ENCODE results near the gene TRIM44.

Gene TRIM44

DNA sequence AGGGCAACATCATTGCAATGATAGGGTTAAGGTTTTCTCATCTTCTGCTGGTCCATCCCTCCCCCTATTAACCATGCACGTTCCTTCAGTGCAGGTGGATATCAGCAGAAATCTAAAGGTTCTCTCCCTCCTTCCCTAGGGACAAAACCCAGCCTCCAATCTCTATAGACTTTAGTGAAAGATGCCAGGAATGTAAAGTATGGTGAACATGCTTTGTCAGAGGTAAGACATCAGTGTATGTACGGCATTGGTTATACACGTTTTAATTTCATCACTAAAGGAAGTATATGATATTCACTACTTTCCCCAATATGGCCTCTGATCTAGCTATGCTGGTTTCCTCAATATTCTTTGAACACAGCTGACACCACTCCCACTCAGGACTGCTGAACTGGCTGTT lies 200.1 kb downstream of the TRIM44 start:
- no peak for ATAC-seq
- Mint-ChIP-seq H3K27ac (no peak overlapping the region), H3K4me1 (no peaks in the 10 kb centered on the region), H3K4me3 (no peak overlapping the region), H3K27me3 (no peaks in the 10 kb centered on the region), H3K9me3 (peaks cover 5 to 7% of the 10 kb centered on the region in 2 donors)
- no peak for DNase-seq

DNA sequence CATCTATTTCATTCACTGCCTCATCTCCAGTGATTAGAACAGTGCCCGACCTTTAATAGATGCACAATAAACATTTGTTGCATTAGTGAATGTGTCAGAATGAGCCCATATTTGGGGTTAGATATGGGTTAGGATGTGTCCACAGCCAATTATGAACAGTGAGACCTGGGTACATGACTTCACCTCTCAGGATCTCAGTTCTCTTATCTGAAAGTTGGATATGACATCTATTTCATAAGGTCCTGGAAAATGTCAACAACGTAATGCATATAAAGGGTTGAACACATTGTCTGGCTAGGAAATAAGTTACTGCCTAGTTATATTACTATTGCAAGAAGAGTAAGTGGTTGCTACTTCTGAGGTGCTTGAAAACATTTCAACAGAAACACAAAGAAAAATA lies 201.6 kb downstream of the TRIM44 start:
- ATAC-seq (no peak), DNase-seq (no peak)
- no peaks in the 10 kb centered on the region for H3K27me3 Mint-ChIP-seq
- no peak overlapping the region for H3K4me3 Mint-ChIP-seq
- H3K27ac Mint-ChIP-seq = no peak overlapping the region
- H3K9me3 Mint-ChIP-seq = peaks cover 16 to 20% of the 10 kb centered on the region in 2 donors
- no peaks in the 10 kb centered on the region for H3K4me1 Mint-ChIP-seq

DNA sequence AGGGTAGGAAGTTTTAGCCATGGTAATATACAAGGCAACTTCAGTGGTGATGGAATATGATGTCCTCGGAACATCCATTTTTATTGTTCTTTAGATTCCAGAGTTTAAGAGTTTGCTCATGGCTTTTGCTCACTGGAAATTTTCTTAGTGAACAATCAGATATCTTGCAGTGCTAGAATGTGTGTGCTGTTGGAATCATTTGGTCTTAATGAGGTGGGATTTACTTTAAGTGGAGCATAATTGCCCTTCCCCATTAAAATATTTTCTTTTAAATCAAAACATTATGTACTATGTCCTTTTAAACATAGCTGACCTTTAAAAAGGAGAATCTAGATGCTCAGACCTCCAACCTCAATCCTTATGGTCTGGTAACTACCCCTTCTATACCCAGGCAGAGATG lies 204.0 kb downstream of the TRIM44 start:
- Mint-ChIP-seq H3K27me3 (no peaks in the 10 kb centered on the region), H3K4me3 (no peak overlapping the region), H3K27ac (no peak overlapping the region), H3K4me1 (no peaks in the 10 kb centered on the region), H3K9me3 (peaks cover 16 to 25% of the 10 kb centered on the region in 2 donors)
- ATAC-seq = no peak
- DNase-seq = no peak

Data from stimulated activated naive CD8-positive, alpha-beta T cell treated with anti-CD3 and anti-CD28 coated beads, Interleukin-15, amount 100 ng/mL, for 72 hours (primary cell).